ENCODE measurements around the gene AMN1.

Gene AMN1

DNA sequence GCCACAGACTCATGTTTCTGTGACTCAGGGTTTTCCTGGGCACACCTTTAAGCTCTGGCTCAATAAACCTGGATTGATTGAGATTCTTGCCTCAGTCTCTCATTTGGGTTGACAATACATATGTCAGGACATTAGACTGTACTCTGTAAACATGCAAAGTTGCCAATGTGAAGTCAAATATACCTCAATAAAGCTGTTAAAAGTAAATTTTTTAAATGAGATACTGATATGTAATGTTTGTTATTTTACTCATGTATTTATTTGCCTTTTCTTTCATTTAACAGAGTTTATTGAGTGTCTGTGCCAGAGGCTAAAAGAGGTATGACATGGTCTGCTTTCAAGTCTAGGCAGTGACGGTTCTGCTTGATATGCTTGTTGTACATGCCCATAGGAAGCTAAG is 73.0 kb downstream of the AMN1 start:
- DNase-seq (ENCODE audit: low read depth) = no peak
- TF ChIP-seq, protein P1, sequence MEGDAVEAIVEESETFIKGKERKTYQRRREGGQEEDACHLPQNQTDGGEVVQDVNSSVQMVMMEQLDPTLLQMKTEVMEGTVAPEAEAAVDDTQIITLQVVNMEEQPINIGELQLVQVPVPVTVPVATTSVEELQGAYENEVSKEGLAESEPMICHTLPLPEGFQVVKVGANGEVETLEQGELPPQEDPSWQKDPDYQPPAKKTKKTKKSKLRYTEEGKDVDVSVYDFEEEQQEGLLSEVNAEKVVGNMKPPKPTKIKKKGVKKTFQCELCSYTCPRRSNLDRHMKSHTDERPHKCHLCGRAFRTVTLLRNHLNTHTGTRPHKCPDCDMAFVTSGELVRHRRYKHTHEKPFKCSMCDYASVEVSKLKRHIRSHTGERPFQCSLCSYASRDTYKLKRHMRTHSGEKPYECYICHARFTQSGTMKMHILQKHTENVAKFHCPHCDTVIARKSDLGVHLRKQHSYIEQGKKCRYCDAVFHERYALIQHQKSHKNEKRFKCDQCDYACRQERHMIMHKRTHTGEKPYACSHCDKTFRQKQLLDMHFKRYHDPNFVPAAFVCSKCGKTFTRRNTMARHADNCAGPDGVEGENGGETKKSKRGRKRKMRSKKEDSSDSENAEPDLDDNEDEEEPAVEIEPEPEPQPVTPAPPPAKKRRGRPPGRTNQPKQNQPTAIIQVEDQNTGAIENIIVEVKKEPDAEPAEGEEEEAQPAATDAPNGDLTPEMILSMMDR (conservative IDR thresholded peaks at IDR 0.05; ENCODE audit: low read depth, low read length) = no peak
- H3K4me3 ChIP-seq (ENCODE audit: low read length) = no peak overlapping the region

DNA sequence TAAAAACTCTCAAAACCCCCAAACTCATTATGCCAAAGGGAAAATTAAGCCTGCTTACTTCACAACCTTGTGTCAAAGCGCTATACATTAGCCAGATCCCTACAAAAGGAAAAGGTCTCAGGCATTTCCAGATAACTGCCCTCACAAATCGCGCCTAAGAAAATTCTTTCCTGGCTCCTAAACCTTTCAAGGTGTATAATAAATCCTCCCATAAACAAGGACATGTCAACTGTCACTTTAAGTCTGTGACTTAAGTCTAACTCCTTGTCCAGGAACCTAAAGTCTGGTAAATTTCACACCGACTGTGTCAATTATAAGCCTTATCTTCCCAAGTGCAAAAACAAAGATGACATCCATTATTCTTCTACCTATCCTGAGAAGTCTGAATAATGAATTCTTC is 73.6 kb downstream of the AMN1 start:
- H3K4me3 ChIP-seq (ENCODE audit: low read length) = no peak overlapping the region
- TF ChIP-seq, protein P1 (conservative IDR thresholded peaks at IDR 0.05; ENCODE audit: low read depth, low read length) = no peak
- no peak for DNase-seq (ENCODE audit: low read depth)

DNA sequence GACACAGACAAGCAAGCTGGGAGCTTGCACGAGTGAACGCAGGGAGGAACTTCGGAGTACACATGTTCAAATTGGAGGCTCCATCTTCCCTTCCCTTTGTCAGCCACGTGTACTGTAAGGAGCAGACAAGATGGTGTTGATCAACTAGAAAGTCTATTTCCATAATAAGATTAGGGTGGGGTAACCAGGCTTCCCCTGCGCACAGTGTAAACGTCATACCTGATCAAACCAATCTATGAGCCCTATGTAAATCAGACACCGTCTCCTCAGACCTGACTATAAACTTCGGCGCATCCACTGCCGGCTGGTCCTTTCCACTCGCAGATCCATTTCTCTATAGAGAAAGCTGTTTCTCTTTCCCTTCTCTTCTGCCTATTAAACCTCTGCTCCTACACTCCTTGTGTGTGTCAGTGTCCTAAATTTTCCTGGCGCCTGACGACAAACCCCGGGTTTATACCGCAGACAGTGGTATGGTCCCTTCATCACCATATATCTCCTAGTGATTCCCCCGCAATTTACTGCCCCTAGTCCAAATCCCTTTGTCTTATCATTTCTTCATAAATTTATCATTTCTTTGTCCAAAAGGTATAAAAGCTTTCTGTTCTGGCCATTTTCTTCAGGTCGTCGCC is 76.8 kb downstream of the AMN1 start:
- no peak for DNase-seq (ENCODE audit: low read depth)
- no peak overlapping the region for H3K4me3 ChIP-seq (ENCODE audit: low read length)
- TF ChIP-seq, protein P1 (conservative IDR thresholded peaks at IDR 0.05; ENCODE audit: low read depth, low read length) = no peak

DNA sequence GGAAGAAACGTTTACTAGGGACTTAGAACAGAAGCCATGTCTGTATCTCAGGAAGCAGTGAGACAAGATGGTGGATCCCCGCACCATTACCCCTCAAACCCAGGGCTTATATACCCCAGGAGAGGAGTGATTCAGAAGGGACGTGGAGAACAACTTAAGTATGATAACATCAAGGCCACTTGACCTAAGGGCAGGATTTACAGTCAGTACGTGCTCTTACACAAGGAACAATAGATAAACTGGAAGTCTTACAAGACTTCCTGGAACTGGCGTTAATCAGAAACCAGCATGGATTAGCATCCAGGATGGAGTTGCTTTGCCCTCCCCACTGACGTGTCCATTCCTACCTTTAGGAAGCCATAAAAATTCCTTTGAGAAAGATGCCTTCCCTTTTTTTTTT is 77.9 kb downstream of the AMN1 start:
- TF ChIP-seq, protein P1 (conservative IDR thresholded peaks at IDR 0.05; ENCODE audit: low read depth, low read length) = no peak
- no peak overlapping the region for H3K4me3 ChIP-seq (ENCODE audit: low read length)

DNA sequence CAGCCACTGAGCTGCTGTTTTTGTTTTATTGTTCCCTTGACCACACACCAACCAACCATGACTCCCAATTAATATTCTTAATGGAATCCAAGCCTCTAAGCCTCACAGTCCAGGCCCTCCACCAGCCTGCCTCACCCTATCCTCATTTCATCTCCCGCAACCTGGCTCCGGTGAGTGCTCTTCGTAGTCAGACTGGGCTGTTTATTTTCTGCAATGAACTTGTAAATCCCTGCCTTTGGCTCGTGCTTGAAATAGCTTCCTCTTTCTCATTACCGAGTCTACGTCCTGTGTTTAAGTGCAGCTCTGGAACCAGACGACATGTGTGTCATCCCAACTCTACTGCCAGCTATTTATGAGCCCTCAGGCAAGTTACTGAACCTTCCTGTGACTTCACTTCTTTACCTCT is 81.7 kb downstream of the AMN1 start:
- H3K4me3 ChIP-seq (ENCODE audit: low read length) = no peak overlapping the region
- DNase-seq (ENCODE audit: low read depth) = no peak
- TF ChIP-seq, protein P1 (conservative IDR thresholded peaks at IDR 0.05; ENCODE audit: low read depth, low read length) = no peak

More for the DNA sequence above, 77.9 kb downstream of the AMN1 start:
- DNase-seq (ENCODE audit: low read depth) = no peak

DNA sequence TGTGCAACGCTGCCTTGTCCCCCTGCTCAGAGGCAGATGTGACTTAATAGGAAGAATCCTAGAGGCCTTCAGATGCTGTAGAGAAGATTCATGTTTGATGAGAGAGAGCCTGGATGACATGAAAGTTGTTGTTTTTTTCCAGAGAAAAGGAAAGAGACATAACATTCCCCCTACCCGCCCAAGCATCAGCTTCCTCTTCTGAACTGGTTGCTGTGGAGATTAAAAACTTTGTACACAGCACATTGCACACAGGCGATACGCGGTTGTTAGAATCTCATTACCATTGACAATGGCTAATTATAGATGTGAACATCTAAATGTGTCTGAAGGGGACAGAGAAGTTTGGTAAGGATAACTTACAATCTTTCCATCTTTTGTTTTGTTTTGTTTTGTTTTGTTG is 82.9 kb downstream of the AMN1 start:
- TF ChIP-seq, protein P1 (conservative IDR thresholded peaks at IDR 0.05; ENCODE audit: low read depth, low read length) = no peak
- no peak for DNase-seq (ENCODE audit: low read depth)
- H3K4me3 ChIP-seq (ENCODE audit: low read length) = no peak overlapping the region

DNA sequence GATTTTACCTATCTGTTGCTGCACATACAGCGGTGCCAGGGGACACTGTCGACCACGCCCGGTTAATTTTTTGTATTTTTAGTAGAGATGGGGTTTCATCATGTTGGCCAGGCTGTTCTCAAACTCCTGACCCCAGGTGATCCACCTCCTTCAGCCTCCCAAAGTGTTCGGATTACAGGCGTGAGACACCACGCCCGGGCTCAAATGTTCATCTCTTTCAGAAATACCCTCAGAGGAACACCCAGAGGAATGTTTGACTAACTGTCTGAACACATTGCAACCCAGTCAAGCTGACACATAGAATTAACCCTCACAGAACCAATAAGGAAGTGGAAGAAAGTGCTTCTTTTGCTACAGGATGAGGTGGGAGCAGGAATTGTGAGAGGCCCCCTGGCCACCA is 84.3 kb downstream of the AMN1 start:
- TF ChIP-seq, protein P1 (conservative IDR thresholded peaks at IDR 0.05; ENCODE audit: low read depth, low read length) = no peak
- no peak for DNase-seq (ENCODE audit: low read depth)
- no peak overlapping the region for H3K4me3 ChIP-seq (ENCODE audit: low read length)

Data from retinal pigment epithelial cell (primary cell).